Thyroid gland (tissue), 4 donors: ENCODE results near the gene PLEKHB2. TPM values are rescaled to one million over a fixed set of nuclear protein-coding genes. Genes with fewer than 3 reads are reported as not detected.
"Not testable (repeated sequence)": the region's sequence is repeated elsewhere in the genome, so short reads cannot be mapped to it uniquely, and the experiment has no call there.

Experiments
- DNase-seq, 2 donors: peaks; one replicate each; pipeline ENCODE4 v3.0.0-alpha.2; 2019
- H3K27ac ChIP-seq, 3 donors: fragments of 200-600 bp; sonication (generic); 1 replicate in 2 of 3; 2 replicates in 1 of 3; pipeline ENCODE4 v1.5.1; 2016 to 2019; ENCODE audit warnings: mild to moderate bottlenecking in 1 of 3, moderate library complexity in 1 of 3
- H3K27me3 ChIP-seq: fragments of 200-600 bp; sonication (generic); one replicate; pipeline ENCODE4 v1.5.1; 2019
- H3K36me3 ChIP-seq, 2 donors: fragments of 200-600 bp; sonication (generic); one replicate each; pipeline ENCODE4 v1.5.1; 2016 to 2019
- H3K4me1 ChIP-seq, 2 donors: fragments of 200-600 bp; sonication (generic); one replicate each; pipeline ENCODE4 v1.5.1; 2017 to 2019
- H3K4me3 ChIP-seq, 3 donors: fragments of 200-600 bp; sonication (generic); replicated peaks in 1 of 3; 1 replicate in 2 of 3; 2 replicates in 1 of 3; pipeline ENCODE4 v1.5.1; 2016; ENCODE audit warnings: mild to moderate bottlenecking in 1 of 3
- H3K9me3 ChIP-seq: fragments of 200-600 bp; sonication (generic); one replicate; pipeline ENCODE4 v1.5.1; 2017
- CTCF ChIP-seq, 6 experiments: fragments of 200-600 bp in 3 of 6; fragments of 450-650 bp in 3 of 6; sonication (generic) in 3 of 6; IDR thresholded peaks; one replicate each; pipeline ENCODE4 v1.5.1; 2016 to 2019; ENCODE audit warnings: antibody characterized with exemption in 6 of 6, mild to moderate bottlenecking in 2 of 6, inconsistent platforms in 1 of 6, moderate library complexity in 1 of 6
- POLR2A ChIP-seq, 2 donors: fragments of 450-650 bp; IDR thresholded peaks; one replicate each; pipeline ENCODE4 v1.6.1; 2017; ENCODE audit warnings: antibody characterized with exemption in 2 of 2, mild to moderate bottlenecking in 2 of 2, moderate library complexity in 1 of 2
- WGBS, 2 donors: methylation state at CpG; one replicate each; pipeline ENCODE4 v1.1.5; 2017; 5-methylcytosine and 5-hydroxymethylcytosine counted together
- intact Hi-C: fragments of 100-400 bp; cut with DNase I; formaldehyde crosslinking; loops from one replicate; pipeline ENCODE4 v1.15.1; 2023
- total RNA-seq, 4 donors: library from RNA; depleted of rRNA; stranded (reverse); fragments of >200 nt; gene quantifications; one replicate each; pipeline ENCODE4 v1.2.3, GENCODE V29; 2016

The PLEKHB2 gene
- total RNA-seq, 4 donors from 2014 or later: 87.3 to 122 (median 103) TPM

GRCh38 chr2:131112529-131112928, 7.4 kb downstream of the PLEKHB2 start:
- Histone ChIP-seq H3K27me3 (no peaks in the 10 kb centered on the region), H3K36me3 (no peaks in the 10 kb centered on the region), H3K9me3 (no peaks in the 10 kb centered on the region), H3K27ac (no peak overlapping the region), H3K4me1 (peaks cover 4 to 22% of the 10 kb centered on the region in 2 donors), H3K4me3 (no peak overlapping the region)
- intact Hi-C loops: no loop called here
- DNase-seq: no peak
- TF ChIP-seq POLR2A (IDR thresholded peaks at IDR 0.05) (no peak), CTCF (IDR thresholded peaks at IDR 0.05) (no peak)
- 71 to 75% methylated on average over 2 of the region's 2 CpGs for WGBS, 2 donors

GRCh38 chr2:131113566-131114227, 8.6 kb downstream of the PLEKHB2 start:
- H3K27me3 ChIP-seq: no peaks in the 10 kb centered on the region
- no peaks in the 10 kb centered on the region for H3K36me3 ChIP-seq
- TF ChIP-seq POLR2A (IDR thresholded peaks at IDR 0.05): no peak
- no peak for TF ChIP-seq CTCF (IDR thresholded peaks at IDR 0.05)
- peaks cover 4 to 22% of the 10 kb centered on the region in 2 donors for H3K4me1 ChIP-seq
- no peak overlapping the region for H3K4me3 ChIP-seq
- no peak overlapping the region for H3K27ac ChIP-seq
- no peak for DNase-seq
- 93 to 95% methylated on average over 7 of the region's 7 CpGs for WGBS, 2 donors
- intact Hi-C loops: no loop called here
- H3K9me3 ChIP-seq: no peaks in the 10 kb centered on the region

- H3K27me3 ChIP-seq, intact Hi-C loops, H3K4me3 ChIP-seq, H3K36me3 ChIP-seq, H3K27ac ChIP-seq, H3K9me3 ChIP-seq, DNase-seq: not testable (repeated sequence)
- 97 to 99% methylated on average over 3 of the region's 3 CpGs for WGBS, 2 donors
- H3K4me1 ChIP-seq: peaks cover 4 to 22% of the 10 kb centered on the region in 2 donors
These were observed 9.8 kb downstream of the PLEKHB2 start for GRCh38 chr2:131114950-131115349.

- Histone ChIP-seq H3K9me3 (no peaks in the 10 kb centered on the region), H3K36me3 (no peaks in the 10 kb centered on the region)
These were observed 10.6 kb downstream of the PLEKHB2 start for GRCh38 chr2:131115752-131116151.

GRCh38 chr2:131120815-131121317, 15.7 kb downstream of the PLEKHB2 start:
- no peak for DNase-seq
- Histone ChIP-seq H3K36me3 (peaks cover 3 to 12% of the 10 kb centered on the region in 2 donors), H3K4me3 (no peak overlapping the region), H3K27ac (no peak overlapping the region), H3K27me3 (no peaks in the 10 kb centered on the region), H3K4me1 (no peaks in the 10 kb centered on the region), H3K9me3 (no peaks in the 10 kb centered on the region)
- TF ChIP-seq CTCF (IDR thresholded peaks at IDR 0.05) (no peak), POLR2A (IDR thresholded peaks at IDR 0.05) (no peak)
- intact Hi-C loops: no loop called here
- 95 to 96% methylated on average over 12 of the region's 12 CpGs for WGBS, 2 donors

More at GRCh38 chr2:131115752-131116151, 10.6 kb downstream of the PLEKHB2 start:
- Histone ChIP-seq H3K4me3 (no peak overlapping the region), H3K4me1 (peaks cover 4 to 22% of the 10 kb centered on the region in 2 donors), H3K27me3 (no peaks in the 10 kb centered on the region), H3K27ac (no peak overlapping the region)
- no peak for TF ChIP-seq POLR2A (IDR thresholded peaks at IDR 0.05)
- no peak for TF ChIP-seq CTCF (IDR thresholded peaks at IDR 0.05)
- DNase-seq: no peak
- intact Hi-C loops: no loop called here
